ENCODE results near the gene IFNA13.

IFNA13 gene

GRCh38 chr9:21348430-21348970 lies 19.4 kb downstream of the IFNA13 start:
- Histone ChIP-seq H3K9me3 (ENCODE audit: control insufficient read depth in 1 of 2, low read length in 2 of 2) (no peaks in the 10 kb centered on the region), H3K36me3 (ENCODE audit: control insufficient read depth in 1 of 2, insufficient read depth in 2 of 2, low read length in 2 of 2) (no peaks in the 10 kb centered on the region), H3K4me3 (ENCODE audit: low read depth in 1 of 2, low read length in 2 of 2) (no peak overlapping the region), H3K4me1 (ENCODE audit: control insufficient read depth in 1 of 2, insufficient read depth in 2 of 2, low read length in 2 of 2) (no peaks in the 10 kb centered on the region), H3K27me3 (ENCODE audit: low read depth, low read length) (no peaks in the 10 kb centered on the region), H3K27ac (ENCODE audit: low read length) (no peak overlapping the region)

- Histone ChIP-seq H3K27me3 (ENCODE audit: low read depth, low read length) (no peaks in the 10 kb centered on the region), H3K4me3 (ENCODE audit: low read depth in 1 of 2, low read length in 2 of 2) (no peak overlapping the region), H3K4me1 (ENCODE audit: control insufficient read depth in 1 of 2, insufficient read depth in 2 of 2, low read length in 2 of 2) (no peaks in the 10 kb centered on the region), H3K36me3 (ENCODE audit: control insufficient read depth in 1 of 2, insufficient read depth in 2 of 2, low read length in 2 of 2) (no peaks in the 10 kb centered on the region), H3K27ac (ENCODE audit: low read length) (no peak overlapping the region), H3K9me3 (ENCODE audit: control insufficient read depth in 1 of 2, low read length in 2 of 2) (no peaks in the 10 kb centered on the region)
Measured at GRCh38 chr9:21340735-21341134, 27.1 kb downstream of the IFNA13 start.

GRCh38 chr9:21336457-21336856 lies 31.4 kb downstream of the IFNA13 start:
- Histone ChIP-seq H3K4me3 (ENCODE audit: low read depth in 1 of 2, low read length in 2 of 2) (no peak overlapping the region), H3K27ac (ENCODE audit: low read length) (no peak overlapping the region), H3K27me3 (ENCODE audit: low read depth, low read length) (no peaks in the 10 kb centered on the region), H3K36me3 (ENCODE audit: control insufficient read depth in 1 of 2, insufficient read depth in 2 of 2, low read length in 2 of 2) (peaks cover 0 to 3% of the 10 kb centered on the region in 2 donors), H3K9me3 (ENCODE audit: control insufficient read depth in 1 of 2, low read length in 2 of 2) (no peaks in the 10 kb centered on the region), H3K4me1 (ENCODE audit: control insufficient read depth in 1 of 2, insufficient read depth in 2 of 2, low read length in 2 of 2) (peaks cover 15 to 27% of the 10 kb centered on the region in 2 donors)

DNA sequence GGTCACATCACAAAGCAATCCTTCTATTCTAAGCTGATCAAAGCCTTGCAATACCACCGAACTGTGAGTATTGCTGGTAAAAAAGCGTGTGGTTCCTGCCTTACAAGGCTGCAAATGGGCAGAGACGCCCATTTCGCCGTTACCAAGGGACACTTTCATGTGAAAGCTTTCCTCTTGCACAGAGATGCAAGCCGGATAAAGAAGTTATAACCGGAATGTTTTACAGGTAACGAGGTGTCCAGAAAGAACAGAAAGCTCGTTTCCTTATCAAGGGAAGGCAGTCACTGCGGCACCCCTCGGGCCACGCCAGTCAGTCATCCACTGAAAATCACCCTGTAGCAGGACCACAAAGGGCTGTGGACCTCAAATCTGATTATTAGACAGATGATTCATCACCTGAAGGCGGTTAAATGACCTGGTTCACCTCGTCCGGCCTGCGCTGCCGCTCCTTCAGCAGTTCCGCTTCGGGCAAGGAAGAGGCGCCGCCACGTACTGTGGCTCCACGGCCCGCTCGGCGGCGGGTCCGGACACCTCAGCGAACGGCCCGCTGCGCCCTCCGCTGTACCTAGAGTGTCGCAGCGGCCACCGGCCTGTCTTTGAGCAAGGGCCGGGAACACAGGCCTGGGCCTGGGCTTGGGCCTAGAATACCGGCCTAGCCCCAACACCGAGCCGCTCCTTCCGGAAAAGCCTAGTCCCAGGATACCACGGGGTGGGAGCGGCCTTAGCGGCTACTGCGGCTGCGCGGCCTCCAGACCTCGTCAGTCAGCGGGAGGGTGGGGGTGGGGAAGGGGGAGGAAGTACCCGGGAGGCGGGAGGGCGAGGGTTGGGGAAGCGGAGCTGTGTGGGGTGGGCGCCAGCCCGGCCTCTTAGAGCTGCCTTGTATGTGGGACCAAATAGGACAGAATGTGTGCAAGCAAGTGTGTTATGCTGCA lies 32.9 kb downstream of the IFNA13 start, which contains the start of gene KLHL9:
KLHL9 (minus strand) TSS at position 704 of the 932 bp plus-strand sequence; CDS start at position 159, 545 bp downstream.
- H3K4me3 ChIP-seq (ENCODE audit: low read depth in 1 of 2, low read length in 2 of 2): peak within 1 kb of the TSS; percentile 85 to 98
- H3K4me1 ChIP-seq (ENCODE audit: control insufficient read depth in 1 of 2, insufficient read depth in 2 of 2, low read length in 2 of 2): peaks cover 21 to 42% of the 10 kb centered on the region in 2 donors
- no peaks in the 10 kb centered on the region for H3K9me3 ChIP-seq (ENCODE audit: control insufficient read depth in 1 of 2, low read length in 2 of 2)
- no peaks in the 10 kb centered on the region for H3K27me3 ChIP-seq (ENCODE audit: low read depth, low read length)
- H3K36me3 ChIP-seq (ENCODE audit: control insufficient read depth in 1 of 2, insufficient read depth in 2 of 2, low read length in 2 of 2): peaks cover 0 to 3% of the 10 kb centered on the region in 2 donors
- peak within 1 kb of the TSS; percentile 95 for H3K27ac ChIP-seq (ENCODE audit: low read length)

DNA sequence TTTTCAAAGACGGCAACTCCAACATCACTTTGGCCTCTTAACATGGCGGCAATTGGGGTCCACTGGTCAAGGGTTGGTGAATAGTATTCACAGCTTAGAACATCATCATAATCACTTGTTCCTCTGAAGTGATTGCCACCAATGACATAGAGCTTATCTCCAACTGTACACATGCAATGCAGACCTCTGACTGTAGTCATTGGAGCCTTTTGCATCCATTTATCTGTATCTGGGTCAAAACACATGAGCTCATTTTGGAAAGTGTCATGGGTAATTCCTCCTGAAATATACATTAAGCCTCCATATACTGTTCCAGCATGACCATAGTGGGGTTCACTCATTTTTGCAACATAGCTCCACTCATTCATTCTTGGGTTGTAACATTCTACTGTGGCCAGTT lies 34.6 kb downstream of the IFNA13 start:
- Histone ChIP-seq H3K9me3 (ENCODE audit: control insufficient read depth in 1 of 2, low read length in 2 of 2) (no peaks in the 10 kb centered on the region), H3K4me3 (ENCODE audit: low read depth in 1 of 2, low read length in 2 of 2) (peak overlapping the region; percentile 85 to 98), H3K36me3 (ENCODE audit: control insufficient read depth in 1 of 2, insufficient read depth in 2 of 2, low read length in 2 of 2) (peaks cover 0 to 3% of the 10 kb centered on the region in 2 donors), H3K27ac (ENCODE audit: low read length) (no peak overlapping the region), H3K27me3 (ENCODE audit: low read depth, low read length) (no peaks in the 10 kb centered on the region), H3K4me1 (ENCODE audit: control insufficient read depth in 1 of 2, insufficient read depth in 2 of 2, low read length in 2 of 2) (peaks cover 21 to 53% of the 10 kb centered on the region in 2 donors)

- peaks cover 0 to 3% of the 10 kb centered on the region in 2 donors for H3K36me3 ChIP-seq (ENCODE audit: control insufficient read depth in 1 of 2, insufficient read depth in 2 of 2, low read length in 2 of 2)
- peaks cover 28 to 65% of the 10 kb centered on the region in 2 donors for H3K4me1 ChIP-seq (ENCODE audit: control insufficient read depth in 1 of 2, insufficient read depth in 2 of 2, low read length in 2 of 2)
- H3K27me3 ChIP-seq (ENCODE audit: low read depth, low read length): no peaks in the 10 kb centered on the region
- H3K9me3 ChIP-seq (ENCODE audit: control insufficient read depth in 1 of 2, low read length in 2 of 2): no peaks in the 10 kb centered on the region
- no peak overlapping the region for H3K27ac ChIP-seq (ENCODE audit: low read length)
- peak overlapping the region in 1 of 2 donors; percentile 85 for H3K4me3 ChIP-seq (ENCODE audit: low read depth in 1 of 2, low read length in 2 of 2)
Measured at GRCh38 chr9:21331676-21332402, 36.0 kb downstream of the IFNA13 start.

- Histone ChIP-seq H3K36me3 (ENCODE audit: control insufficient read depth in 1 of 2, insufficient read depth in 2 of 2, low read length in 2 of 2) (peaks cover 17 to 18% of the 10 kb centered on the region in 2 donors), H3K9me3 (ENCODE audit: control insufficient read depth in 1 of 2, low read length in 2 of 2) (no peaks in the 10 kb centered on the region), H3K27me3 (ENCODE audit: low read depth, low read length) (no peaks in the 10 kb centered on the region), H3K27ac (ENCODE audit: low read length) (no peak overlapping the region), H3K4me1 (ENCODE audit: control insufficient read depth in 1 of 2, insufficient read depth in 2 of 2, low read length in 2 of 2) (peaks cover 20 to 43% of the 10 kb centered on the region in 2 donors), H3K4me3 (ENCODE audit: low read depth in 1 of 2, low read length in 2 of 2) (no peak overlapping the region)
Measured at GRCh38 chr9:21326526-21327139, 41.2 kb downstream of the IFNA13 start.

- no peak overlapping the region for H3K4me3 ChIP-seq (ENCODE audit: low read depth in 1 of 2, low read length in 2 of 2)
- H3K4me1 ChIP-seq (ENCODE audit: control insufficient read depth in 1 of 2, insufficient read depth in 2 of 2, low read length in 2 of 2): peaks cover 13 to 24% of the 10 kb centered on the region in 2 donors
- H3K9me3 ChIP-seq (ENCODE audit: control insufficient read depth in 1 of 2, low read length in 2 of 2): no peaks in the 10 kb centered on the region
- H3K36me3 ChIP-seq (ENCODE audit: control insufficient read depth in 1 of 2, insufficient read depth in 2 of 2, low read length in 2 of 2): peaks cover 17 to 18% of the 10 kb centered on the region in 2 donors
- no peaks in the 10 kb centered on the region for H3K27me3 ChIP-seq (ENCODE audit: low read depth, low read length)
- no peak overlapping the region for H3K27ac ChIP-seq (ENCODE audit: low read length)
Measured at GRCh38 chr9:21324047-21324446, 43.8 kb downstream of the IFNA13 start.

GRCh38 chr9:21322911-21323461 lies 44.9 kb downstream of the IFNA13 start:
- H3K9me3 ChIP-seq (ENCODE audit: control insufficient read depth in 1 of 2, low read length in 2 of 2): no peaks in the 10 kb centered on the region
- H3K27me3 ChIP-seq (ENCODE audit: low read depth, low read length): no peaks in the 10 kb centered on the region
- no peak overlapping the region for H3K4me3 ChIP-seq (ENCODE audit: low read depth in 1 of 2, low read length in 2 of 2)
- peaks cover 13% of the 10 kb centered on the region in 2 donors for H3K4me1 ChIP-seq (ENCODE audit: control insufficient read depth in 1 of 2, insufficient read depth in 2 of 2, low read length in 2 of 2)
- H3K27ac ChIP-seq (ENCODE audit: low read length): no peak overlapping the region
- H3K36me3 ChIP-seq (ENCODE audit: control insufficient read depth in 1 of 2, insufficient read depth in 2 of 2, low read length in 2 of 2): peaks cover 17 to 18% of the 10 kb centered on the region in 2 donors

GRCh38 chr9:21320465-21320864 lies 47.4 kb downstream of the IFNA13 start:
- Histone ChIP-seq H3K4me3 (ENCODE audit: low read depth in 1 of 2, low read length in 2 of 2) (no peak overlapping the region), H3K4me1 (ENCODE audit: control insufficient read depth in 1 of 2, insufficient read depth in 2 of 2, low read length in 2 of 2) (peaks cover 1 to 6% of the 10 kb centered on the region in 2 donors), H3K27ac (ENCODE audit: low read length) (no peak overlapping the region), H3K27me3 (ENCODE audit: low read depth, low read length) (no peaks in the 10 kb centered on the region), H3K36me3 (ENCODE audit: control insufficient read depth in 1 of 2, insufficient read depth in 2 of 2, low read length in 2 of 2) (peaks cover 17 to 18% of the 10 kb centered on the region in 2 donors), H3K9me3 (ENCODE audit: control insufficient read depth in 1 of 2, low read length in 2 of 2) (no peaks in the 10 kb centered on the region)
